Natural killer cell (primary cell): ENCODE data around the gene CLEC16A. TPM values are rescaled to one million over a fixed set of nuclear protein-coding genes. Genes with fewer than 3 reads are reported as not detected.

ENCODE experiments used
- ATAC-seq, 3 donors: fragments of 150-1000 bp in 2 of 3; fragments of 200-7000 bp in 1 of 3; cut with Tn5 transposase; 1 replicate in 1 of 3; 2 replicates in 2 of 3; pipeline ENCODE4 v1.10.0; 2021; ENCODE audit warnings: mild to moderate bottlenecking in 2 of 3, moderate library complexity in 2 of 3
- DNase-seq, 2 donors: peaks; one replicate each; pipeline versions ENCODE4 v3.0.0 to v3.0.0-alpha.2; 2013 to 2021; ENCODE audit warnings: mixed read lengths in 1 of 2
- H3K27ac ChIP-seq: one replicate; pipeline ENCODE4 v1.5.1; 2013; ENCODE audit warnings: mild to moderate bottlenecking, low read length
- H3K27me3 ChIP-seq: one replicate; pipeline ENCODE4 v1.6.1; 2013; ENCODE audit warnings: low read length; ENCODE audit not compliant: control insufficient read depth, insufficient read depth
- H3K36me3 ChIP-seq: one replicate; pipeline ENCODE4 v1.6.1; 2013; ENCODE audit warnings: low read length; ENCODE audit not compliant: control insufficient read depth, insufficient read depth
- H3K4me1 ChIP-seq: one replicate; pipeline ENCODE4 v1.6.1; 2013; ENCODE audit warnings: low read length; ENCODE audit not compliant: control insufficient read depth, insufficient read depth
- H3K4me3 ChIP-seq: one replicate; pipeline ENCODE4 v1.5.1; 2013; ENCODE audit warnings: low read length
- H3K9me3 ChIP-seq: one replicate; pipeline ENCODE4 v1.6.1; 2013; ENCODE audit warnings: low read length; ENCODE audit not compliant: control insufficient read depth, insufficient read depth
- H3K27ac Mint-ChIP-seq, 2 donors: one replicate each; pipeline ENCODE4 v1.8.0; 2022; ENCODE audit warnings: mild to moderate bottlenecking in 2 of 2, mixed read lengths in 2 of 2, moderate library complexity in 1 of 2
- H3K27me3 Mint-ChIP-seq, 2 donors: one replicate each; pipeline ENCODE4 v1.8.0; 2022; ENCODE audit warnings: low read depth in 2 of 2, mixed read lengths in 2 of 2
- H3K36me3 Mint-ChIP-seq: one replicate; pipeline ENCODE4 v1.8.0; 2022; ENCODE audit warnings: mixed read lengths
- H3K4me1 Mint-ChIP-seq, 2 donors: one replicate each; pipeline ENCODE4 v1.8.0; 2022; ENCODE audit warnings: mixed read lengths in 2 of 2
- H3K4me3 Mint-ChIP-seq: one replicate; pipeline ENCODE4 v1.8.0; 2022; ENCODE audit warnings: mild to moderate bottlenecking, moderate library complexity, mixed read lengths
- H3K9me3 Mint-ChIP-seq, 2 donors: one replicate each; pipeline ENCODE4 v1.8.0; 2022; ENCODE audit warnings: mixed read lengths in 2 of 2
- CTCF ChIP-seq: fragments of 200-600 bp; IDR thresholded peaks from one replicate; pipeline ENCODE4 v1.8.0; 2022; ENCODE audit warnings: antibody characterized with exemption
- WGBS: methylation state at CpG from one replicate; pipeline ENCODE4 v1.1.7; 2013; ENCODE audit warnings: missing lambda C conversion rate; ENCODE audit not compliant: insufficient coverage; 5-methylcytosine and 5-hydroxymethylcytosine counted together
- intact Hi-C: fragments of 100-400 bp; cut with micrococcal nuclease; formaldehyde crosslinking; loops from one replicate; pipeline ENCODE4 v1.14.2; 2022
- total RNA-seq, 4 donors: library from RNA; stranded (reverse); fragments of 120-200 nt in 1 of 4; gene quantifications; one replicate each; pipeline versions ENCODE4 v1.2.3 to v1.2.4, GENCODE V29; 2013 to 2022

The CLEC16A gene
- total RNA-seq, 3 donors from 2014 or later (not counting 1 experiment from before 2014, with no cell fraction given): 35.9 to 50.5 (median 37.4) TPM

GRCh38 chr16:11181242-11181898 is 237.0 kb downstream of the CLEC16A start:
- no peaks in the 10 kb centered on the region for H3K9me3 ChIP-seq
- no peak overlapping the region for H3K27ac ChIP-seq
- H3K9me3 Mint-ChIP-seq: no peaks in the 10 kb centered on the region
- no peak for DNase-seq
- no peaks in the 10 kb centered on the region for H3K27me3 ChIP-seq
- H3K4me1 ChIP-seq: peaks cover 34% of the 10 kb centered on the region
- 95% methylated on average over 20 of the region's 20 CpGs for WGBS
- peaks cover 4% of the 10 kb centered on the region for H3K36me3 ChIP-seq
- no peaks in the 10 kb centered on the region for H3K36me3 Mint-ChIP-seq
- intact Hi-C loops: no loop called here
- no peak overlapping the region for H3K27ac Mint-ChIP-seq
- H3K4me3 Mint-ChIP-seq: no peak overlapping the region
- no peaks in the 10 kb centered on the region for H3K27me3 Mint-ChIP-seq
- no peak for TF ChIP-seq CTCF
- H3K4me1 Mint-ChIP-seq: peaks cover 0 to 15% of the 10 kb centered on the region in 2 donors
- H3K4me3 ChIP-seq: no peak overlapping the region
- no peak for ATAC-seq

- Mint-ChIP-seq H3K4me1 (peaks cover 0 to 10% of the 10 kb centered on the region in 2 donors), H3K9me3 (no peaks in the 10 kb centered on the region), H3K4me3 (no peak overlapping the region), H3K27me3 (no peaks in the 10 kb centered on the region), H3K36me3 (no peaks in the 10 kb centered on the region), H3K27ac (no peak overlapping the region)
- TF ChIP-seq CTCF: no peak
- intact Hi-C loops: no loop called here
- Histone ChIP-seq H3K27ac (no peak overlapping the region), H3K36me3 (peaks cover 4% of the 10 kb centered on the region), H3K4me1 (peaks cover 34% of the 10 kb centered on the region), H3K4me3 (no peak overlapping the region), H3K27me3 (no peaks in the 10 kb centered on the region), H3K9me3 (no peaks in the 10 kb centered on the region)
- 45% methylated on average over 12 of the region's 12 CpGs for WGBS
- no peak for ATAC-seq
- DNase-seq: peak in 1 of 2 donors; percentile 20
Observed at GRCh38 chr16:11181899-11182279, 237.5 kb downstream of the CLEC16A start.

- 93% methylated on average over 14 of the region's 14 CpGs for WGBS
- no peak for TF ChIP-seq CTCF
- H3K27ac ChIP-seq: no peak overlapping the region
- H3K4me1 Mint-ChIP-seq: peaks cover 0 to 7% of the 10 kb centered on the region in 2 donors
- H3K4me3 ChIP-seq: no peak overlapping the region
- no peaks in the 10 kb centered on the region for H3K27me3 ChIP-seq
- ATAC-seq (no peak), DNase-seq (no peak)
- H3K36me3 ChIP-seq: peaks cover 4% of the 10 kb centered on the region
- no peaks in the 10 kb centered on the region for H3K9me3 ChIP-seq
- H3K27ac Mint-ChIP-seq: no peak overlapping the region
- H3K4me1 ChIP-seq: peaks cover 34% of the 10 kb centered on the region
- H3K4me3 Mint-ChIP-seq: no peak overlapping the region
- intact Hi-C loops: no loop called here
- H3K27me3 Mint-ChIP-seq: no peaks in the 10 kb centered on the region
- H3K9me3 Mint-ChIP-seq: no peaks in the 10 kb centered on the region
- H3K36me3 Mint-ChIP-seq: no peaks in the 10 kb centered on the region
Observed at GRCh38 chr16:11182411-11182810, 238.0 kb downstream of the CLEC16A start.
